Measurements from ENCODE around the gene FAM171A2. TPM values are rescaled to one million over a fixed set of nuclear protein-coding genes. Genes with fewer than 3 reads are reported as not detected.

FAM171A2 gene
- total and polyA plus RNA-seq, 2 donors (not counting 1 experiment from before 2014, with no cell fraction given), result 1.7 to 5.0 TPM

DNA sequence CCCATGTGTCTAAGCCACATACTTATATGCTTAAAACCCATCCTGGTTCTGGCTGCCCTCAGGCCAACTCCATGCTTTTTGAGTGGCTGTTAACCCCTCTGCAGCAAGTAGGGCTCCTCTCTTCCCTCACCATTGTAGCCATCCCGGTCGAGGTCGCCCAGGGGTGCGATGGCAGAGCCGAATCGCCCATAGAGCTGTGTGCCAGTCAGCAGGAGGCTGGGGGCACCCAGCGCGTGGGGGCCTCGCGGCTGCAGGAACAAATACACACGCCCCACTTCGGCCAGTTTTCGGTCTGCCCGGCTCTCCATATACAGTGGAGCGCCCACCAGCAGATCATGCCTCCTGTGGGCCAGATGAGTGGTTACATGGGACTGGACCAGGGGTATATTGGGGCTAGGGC is 19.7 kb upstream of the FAM171A2 start:
- Histone ChIP-seq H3K79me2 (ENCODE audit: control insufficient read depth, insufficient read depth, low read length) (no peaks in the 10 kb centered on the region), H3K4me3 (replicated peaks in 1 of 4; ENCODE audit: control extremely low read depth in 1 of 4, insufficient read depth in 1 of 4, low read depth in 3 of 4, low read length in 4 of 4) (no peak overlapping the region), H3K27ac (ENCODE audit: insufficient read depth, low read length) (no peak overlapping the region), H3K27me3 (ENCODE audit: control insufficient read depth, insufficient read depth, low read length) (peaks cover 29% of the 10 kb centered on the region), H3K9me3 (ENCODE audit: control insufficient read depth, insufficient read depth, low read depth, low read length) (no peaks in the 10 kb centered on the region), H3K36me3 (ENCODE audit: control insufficient read depth, insufficient read depth, low read length) (no peaks in the 10 kb centered on the region), H3K4me2 (ENCODE audit: extremely low read depth, insufficient read depth, low read length) (no peak overlapping the region), H3K4me1 (ENCODE audit: control insufficient read depth, extremely low read depth, insufficient read depth, low read length) (peaks cover 5% of the 10 kb centered on the region), H2AFZ (ENCODE audit: low read length) (no peak overlapping the region), H3K9ac (ENCODE audit: insufficient read depth, low read length) (no peak overlapping the region), H4K20me1 (ENCODE audit: control insufficient read depth, extremely low read depth, insufficient read depth, low read length) (no peaks in the 10 kb centered on the region)
- DNase-seq (ENCODE audit: low read depth in 2 of 2), result no peak
- TF ChIP-seq, protein P1, sequence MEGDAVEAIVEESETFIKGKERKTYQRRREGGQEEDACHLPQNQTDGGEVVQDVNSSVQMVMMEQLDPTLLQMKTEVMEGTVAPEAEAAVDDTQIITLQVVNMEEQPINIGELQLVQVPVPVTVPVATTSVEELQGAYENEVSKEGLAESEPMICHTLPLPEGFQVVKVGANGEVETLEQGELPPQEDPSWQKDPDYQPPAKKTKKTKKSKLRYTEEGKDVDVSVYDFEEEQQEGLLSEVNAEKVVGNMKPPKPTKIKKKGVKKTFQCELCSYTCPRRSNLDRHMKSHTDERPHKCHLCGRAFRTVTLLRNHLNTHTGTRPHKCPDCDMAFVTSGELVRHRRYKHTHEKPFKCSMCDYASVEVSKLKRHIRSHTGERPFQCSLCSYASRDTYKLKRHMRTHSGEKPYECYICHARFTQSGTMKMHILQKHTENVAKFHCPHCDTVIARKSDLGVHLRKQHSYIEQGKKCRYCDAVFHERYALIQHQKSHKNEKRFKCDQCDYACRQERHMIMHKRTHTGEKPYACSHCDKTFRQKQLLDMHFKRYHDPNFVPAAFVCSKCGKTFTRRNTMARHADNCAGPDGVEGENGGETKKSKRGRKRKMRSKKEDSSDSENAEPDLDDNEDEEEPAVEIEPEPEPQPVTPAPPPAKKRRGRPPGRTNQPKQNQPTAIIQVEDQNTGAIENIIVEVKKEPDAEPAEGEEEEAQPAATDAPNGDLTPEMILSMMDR (conservative IDR thresholded peaks at IDR 0.05 in 1 of 2, IDR thresholded peaks at IDR 0.05 in 1 of 2; ENCODE audit: low read depth in 1 of 2, low read length in 2 of 2), result no peak
- no peak for TF ChIP-seq EZH2 (IDR thresholded peaks at IDR 0.05; ENCODE audit: low read length, missing control alignments)

DNA sequence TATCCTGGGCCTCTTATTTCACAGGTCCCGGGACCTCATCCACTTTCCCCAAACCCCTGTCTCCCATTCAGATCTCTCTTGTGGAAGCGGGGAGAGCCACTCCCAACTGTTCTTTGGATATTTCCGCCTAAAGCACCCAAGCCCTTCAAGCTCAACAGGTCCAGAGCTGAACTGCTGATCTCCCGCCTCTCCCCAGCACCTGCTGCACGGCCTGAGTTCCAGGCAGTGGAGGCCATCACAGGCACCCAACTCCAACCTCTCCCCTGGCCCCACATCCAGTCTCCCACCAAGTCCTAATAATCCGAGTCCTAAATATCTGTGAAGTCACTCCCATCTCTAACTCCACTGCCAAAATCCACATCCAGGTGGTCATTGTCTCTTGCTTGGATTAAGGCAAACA is 19.3 kb upstream of the FAM171A2 start:
- no peak for DNase-seq (ENCODE audit: low read depth in 2 of 2)
- Histone ChIP-seq H3K27me3 (ENCODE audit: control insufficient read depth, insufficient read depth, low read length) (peaks cover 29% of the 10 kb centered on the region), H3K9ac (ENCODE audit: insufficient read depth, low read length) (no peak overlapping the region), H3K4me2 (ENCODE audit: extremely low read depth, insufficient read depth, low read length) (no peak overlapping the region), H2AFZ (ENCODE audit: low read length) (no peak overlapping the region), H3K4me3 (replicated peaks in 1 of 4; ENCODE audit: control extremely low read depth in 1 of 4, insufficient read depth in 1 of 4, low read depth in 3 of 4, low read length in 4 of 4) (no peak overlapping the region), H3K36me3 (ENCODE audit: control insufficient read depth, insufficient read depth, low read length) (no peaks in the 10 kb centered on the region), H3K79me2 (ENCODE audit: control insufficient read depth, insufficient read depth, low read length) (no peaks in the 10 kb centered on the region), H3K4me1 (ENCODE audit: control insufficient read depth, extremely low read depth, insufficient read depth, low read length) (peaks cover 5% of the 10 kb centered on the region), H3K27ac (ENCODE audit: insufficient read depth, low read length) (no peak overlapping the region), H4K20me1 (ENCODE audit: control insufficient read depth, extremely low read depth, insufficient read depth, low read length) (no peaks in the 10 kb centered on the region), H3K9me3 (ENCODE audit: control insufficient read depth, insufficient read depth, low read depth, low read length) (no peaks in the 10 kb centered on the region)
- TF ChIP-seq EZH2 (IDR thresholded peaks at IDR 0.05; ENCODE audit: low read length, missing control alignments), result no peak

DNA sequence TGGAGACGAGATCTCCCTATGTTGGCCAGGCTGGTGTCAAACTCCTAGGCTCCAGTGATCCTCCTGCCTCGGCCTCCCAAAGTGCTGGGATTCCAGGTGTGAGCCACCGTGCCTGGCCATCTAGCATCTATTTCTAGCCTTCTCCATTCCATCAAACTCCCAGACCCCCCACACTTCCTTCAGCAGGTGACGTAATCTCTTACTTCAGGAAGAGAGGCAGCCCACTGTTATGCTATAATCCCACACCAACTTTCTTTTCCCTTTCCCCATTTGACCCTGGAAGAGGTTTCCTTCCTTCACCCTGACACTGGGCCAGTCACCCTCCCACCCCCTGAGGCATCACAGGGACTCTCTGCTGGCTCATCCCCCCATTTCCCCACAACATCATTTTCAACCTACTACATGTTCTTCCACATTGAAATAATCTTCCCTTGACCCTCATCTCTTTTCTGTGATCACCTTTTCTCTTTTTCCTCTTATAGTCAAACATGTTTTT is 18.2 kb upstream of the FAM171A2 start:
- no peak overlapping the region for H3K4me3 ChIP-seq (replicated peaks in 1 of 4; ENCODE audit: control extremely low read depth in 1 of 4, insufficient read depth in 1 of 4, low read depth in 3 of 4, low read length in 4 of 4)
- H3K36me3 ChIP-seq (ENCODE audit: control insufficient read depth, insufficient read depth, low read length), result no peaks in the 10 kb centered on the region
- no peaks in the 10 kb centered on the region for H4K20me1 ChIP-seq (ENCODE audit: control insufficient read depth, extremely low read depth, insufficient read depth, low read length)
- H3K4me1 ChIP-seq (ENCODE audit: control insufficient read depth, extremely low read depth, insufficient read depth, low read length), result peaks cover 5% of the 10 kb centered on the region
- no peak overlapping the region for H3K27ac ChIP-seq (ENCODE audit: insufficient read depth, low read length)
- no peak overlapping the region for H2AFZ ChIP-seq (ENCODE audit: low read length)
- no peak overlapping the region for H3K4me2 ChIP-seq (ENCODE audit: extremely low read depth, insufficient read depth, low read length)
- no peak overlapping the region for H3K9ac ChIP-seq (ENCODE audit: insufficient read depth, low read length)
- H3K79me2 ChIP-seq (ENCODE audit: control insufficient read depth, insufficient read depth, low read length), result no peaks in the 10 kb centered on the region
- peaks cover 29% of the 10 kb centered on the region for H3K27me3 ChIP-seq (ENCODE audit: control insufficient read depth, insufficient read depth, low read length)
- H3K9me3 ChIP-seq (ENCODE audit: control insufficient read depth, insufficient read depth, low read depth, low read length), result no peaks in the 10 kb centered on the region
- no peak for TF ChIP-seq EZH2 (IDR thresholded peaks at IDR 0.05; ENCODE audit: low read length, missing control alignments)
- TF ChIP-seq, protein P1 (conservative IDR thresholded peaks at IDR 0.05 in 1 of 2, IDR thresholded peaks at IDR 0.05 in 1 of 2; ENCODE audit: low read depth in 1 of 2, low read length in 2 of 2), result no peak
- no peak for DNase-seq (ENCODE audit: low read depth in 2 of 2)

All from fibroblast of lung (primary cell).